GM06990 (cell line): ENCODE results near the gene TXNDC2.

Experiments used
- DNase-seq: peaks from one replicate; pipeline ENCODE4 v3.0.0-alpha.2; 2011; ENCODE audit not compliant: insufficient read length; ENCODE audit errors: extremely low read depth
- H3K27me3 ChIP-seq: replicated peaks from 2 replicates; pipeline ENCODE4 v1.6.0; 2011; ENCODE audit warnings: low read length; ENCODE audit not compliant: control insufficient read depth, insufficient read depth
- H3K36me3 ChIP-seq: 2 replicates; pipeline ENCODE4 v1.5.1; 2011; ENCODE audit warnings: low read length; ENCODE audit not compliant: control insufficient read depth, insufficient read depth
- H3K4me3 ChIP-seq: replicated peaks from 2 replicates; pipeline ENCODE4 v1.5.1; 2011; ENCODE audit warnings: low read depth, mild to moderate bottlenecking, control low read depth, low read length
- TF ChIP-seq, protein P1 (sequence below): IDR thresholded peaks from 2 replicates; pipeline ENCODE4 v1.5.1; 2011; ENCODE audit warnings: low read length, control low read depth, mild to moderate bottlenecking, inconsistent platforms; ENCODE audit not compliant: insufficient read depth, poor library complexity, severe bottlenecking

Gene TXNDC2

GRCh38 chr18:9850309-9850708, 35.5 kb upstream of the TXNDC2 start:
- no peak for DNase-seq
- TF ChIP-seq, protein P1, sequence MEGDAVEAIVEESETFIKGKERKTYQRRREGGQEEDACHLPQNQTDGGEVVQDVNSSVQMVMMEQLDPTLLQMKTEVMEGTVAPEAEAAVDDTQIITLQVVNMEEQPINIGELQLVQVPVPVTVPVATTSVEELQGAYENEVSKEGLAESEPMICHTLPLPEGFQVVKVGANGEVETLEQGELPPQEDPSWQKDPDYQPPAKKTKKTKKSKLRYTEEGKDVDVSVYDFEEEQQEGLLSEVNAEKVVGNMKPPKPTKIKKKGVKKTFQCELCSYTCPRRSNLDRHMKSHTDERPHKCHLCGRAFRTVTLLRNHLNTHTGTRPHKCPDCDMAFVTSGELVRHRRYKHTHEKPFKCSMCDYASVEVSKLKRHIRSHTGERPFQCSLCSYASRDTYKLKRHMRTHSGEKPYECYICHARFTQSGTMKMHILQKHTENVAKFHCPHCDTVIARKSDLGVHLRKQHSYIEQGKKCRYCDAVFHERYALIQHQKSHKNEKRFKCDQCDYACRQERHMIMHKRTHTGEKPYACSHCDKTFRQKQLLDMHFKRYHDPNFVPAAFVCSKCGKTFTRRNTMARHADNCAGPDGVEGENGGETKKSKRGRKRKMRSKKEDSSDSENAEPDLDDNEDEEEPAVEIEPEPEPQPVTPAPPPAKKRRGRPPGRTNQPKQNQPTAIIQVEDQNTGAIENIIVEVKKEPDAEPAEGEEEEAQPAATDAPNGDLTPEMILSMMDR: no peak
- Histone ChIP-seq H3K27me3 (no peaks in the 10 kb centered on the region), H3K36me3 (peaks cover 4% of the 10 kb centered on the region), H3K4me3 (no peak overlapping the region)

- Histone ChIP-seq H3K27me3 (no peaks in the 10 kb centered on the region), H3K4me3 (no peak overlapping the region), H3K36me3 (peaks cover 4% of the 10 kb centered on the region)
- TF ChIP-seq, protein P1: no peak
- no peak for DNase-seq
Observed at GRCh38 chr18:9851511-9851910, 34.3 kb upstream of the TXNDC2 start.

DNA sequence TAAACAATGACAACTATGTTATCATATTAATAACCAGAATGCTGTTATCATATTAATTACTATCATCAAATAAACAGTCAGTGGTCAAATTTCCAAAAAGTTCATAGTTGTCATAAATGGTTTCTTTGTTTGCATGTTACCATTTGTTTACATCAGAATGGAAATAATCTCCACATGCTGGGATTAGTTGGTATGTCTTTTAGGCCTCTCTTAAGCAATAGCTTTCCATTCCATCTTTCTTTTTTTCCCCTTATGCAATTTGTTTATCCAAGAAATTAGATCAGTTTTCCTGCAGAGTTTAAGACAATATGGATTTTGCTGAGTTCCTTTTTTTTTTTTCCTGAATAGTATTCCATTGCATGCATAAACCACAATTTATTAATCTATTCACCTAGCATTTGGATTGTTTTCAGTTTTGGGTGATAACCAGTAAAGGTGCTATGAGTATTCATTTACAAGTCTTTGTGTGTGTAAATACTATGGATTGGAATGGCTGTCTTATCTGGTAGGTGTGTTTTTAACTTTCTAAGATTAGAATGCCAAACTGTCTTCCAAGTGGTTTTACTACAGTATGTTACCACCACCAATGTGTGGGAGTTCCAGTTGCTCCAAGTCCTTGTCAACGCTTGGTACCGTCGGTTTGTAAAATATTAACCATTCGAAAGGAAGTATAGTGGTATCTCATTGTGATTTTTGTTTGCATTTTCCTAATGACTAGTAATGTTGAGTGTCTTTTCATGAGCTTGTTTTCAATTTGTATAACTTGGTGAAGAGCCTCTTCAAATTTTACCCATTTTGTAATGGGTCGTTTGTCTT, 33.3 kb upstream of the TXNDC2 start:
- peaks cover 3% of the 10 kb centered on the region; the same call in 1 of the 2 replicates for H3K36me3 ChIP-seq
- no peak overlapping the region for H3K4me3 ChIP-seq
- TF ChIP-seq, protein P1: no peak
- DNase-seq: no peak
- no peaks in the 10 kb centered on the region for H3K27me3 ChIP-seq

DNA sequence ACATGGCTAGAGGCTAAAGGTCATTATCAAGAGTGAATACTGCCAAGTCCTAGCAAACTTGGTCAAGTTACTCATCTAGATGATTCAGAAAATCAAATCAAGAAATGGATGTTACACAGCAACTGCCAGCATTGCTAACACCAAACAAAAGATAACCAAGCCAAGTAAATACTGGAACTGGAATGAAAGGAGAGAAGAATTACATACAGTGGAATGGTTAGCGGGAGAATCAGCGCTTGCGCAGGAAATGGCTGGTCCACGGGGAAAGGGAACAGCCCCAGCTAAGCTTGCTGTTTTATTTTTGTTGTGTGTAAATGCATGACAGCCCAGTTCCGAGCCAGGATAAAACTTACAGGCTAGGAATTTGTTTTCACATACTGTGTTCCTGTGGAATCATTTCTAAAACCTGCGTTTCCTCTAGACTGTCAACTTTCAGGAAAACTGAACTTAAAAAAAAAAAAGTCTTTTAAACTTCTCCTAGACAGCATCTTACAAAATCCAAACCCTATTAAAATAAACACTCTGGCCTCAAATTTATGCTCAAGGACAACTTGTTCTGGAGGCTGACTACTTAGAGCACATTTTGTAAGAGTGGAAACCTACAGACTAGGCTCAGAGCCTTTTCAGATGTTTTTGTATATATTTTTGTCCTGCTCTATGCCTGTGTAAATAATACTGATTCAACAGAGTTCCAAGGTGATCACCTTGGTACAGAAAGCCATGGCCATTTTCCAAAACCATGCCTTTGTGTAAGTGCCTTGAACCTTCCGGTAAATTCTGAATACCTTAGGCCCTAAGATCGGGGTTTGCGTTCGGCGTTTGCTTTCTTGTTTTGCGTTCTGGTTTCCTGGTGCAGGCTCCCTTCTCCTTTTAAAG, 30.7 kb upstream of the TXNDC2 start:
- Histone ChIP-seq H3K27me3 (no peaks in the 10 kb centered on the region), H3K4me3 (no peak overlapping the region), H3K36me3 (no peaks in the 10 kb centered on the region; the same call in 1 of the 2 replicates)
- TF ChIP-seq, protein P1: no peak
- no peak for DNase-seq

- Histone ChIP-seq H3K4me3 (no peak overlapping the region), H3K36me3 (no peaks in the 10 kb centered on the region; the same call in 1 of the 2 replicates)
- TF ChIP-seq, protein P1: no peak
Observed at GRCh38 chr18:9855681-9856080, 30.1 kb upstream of the TXNDC2 start.

More at GRCh38 chr18:9855681-9856080, 30.1 kb upstream of the TXNDC2 start:
- no peak for DNase-seq
- no peaks in the 10 kb centered on the region for H3K27me3 ChIP-seq
